GM21515 (cell line): ENCODE measurements around the gene VAMP2.
A peak's percentile ranks its signal among the peaks of the same experiment; 100 is the strongest.

ENCODE experiments used
- ATAC-seq: cut with Tn5 transposase; IDR thresholded peaks from one replicate; pipeline ENCODE4 v1.9.1; 2021; ENCODE audit not compliant: unreplicated experiment

VAMP2 gene

GRCh38 chr17:8155996-8156245, 6.8 kb downstream of the VAMP2 start:
- no peak for ATAC-seq

- ATAC-seq: no peak
These were observed 7.3 kb downstream of the VAMP2 start for GRCh38 chr17:8155231-8155995.

GRCh38 chr17:8154608-8155155, 8.1 kb downstream of the VAMP2 start:
- no peak for ATAC-seq

GRCh38 chr17:8153957-8154607, 8.7 kb downstream of the VAMP2 start:
- no peak for ATAC-seq

GRCh38 chr17:8153525-8153956, 9.2 kb downstream of the VAMP2 start:
- no peak for ATAC-seq

- ATAC-seq: no peak
These were observed 9.7 kb downstream of the VAMP2 start for GRCh38 chr17:8153031-8153451.

- no peak for ATAC-seq
These were observed 10.5 kb downstream of the VAMP2 start, which contains the start of gene PER1 for GRCh38 chr17:8152112-8152775. TSS of gene PER1 (minus strand) at chr17:8152404. CDS start at chr17:8150706, 1,698 bp downstream.

- no peak for ATAC-seq
These were observed 11.1 kb downstream of the VAMP2 start for GRCh38 chr17:8151641-8152111.

- peak; percentile 44 for ATAC-seq
These were observed 11.6 kb downstream of the VAMP2 start for GRCh38 chr17:8151120-8151640.

GRCh38 chr17:8150194-8151119, 12.3 kb downstream of the VAMP2 start:
- no peak for ATAC-seq

GRCh38 chr17:8149419-8150193, 13.1 kb downstream of the VAMP2 start:
- no peak for ATAC-seq

- no peak for ATAC-seq
These were observed 14.2 kb downstream of the VAMP2 start for GRCh38 chr17:8148560-8148959.

GRCh38 chr17:8147805-8148404, 14.8 kb downstream of the VAMP2 start:
- no peak for ATAC-seq

GRCh38 chr17:8147141-8147804, 15.5 kb downstream of the VAMP2 start:
- no peak for ATAC-seq

- no peak for ATAC-seq
These were observed 16.2 kb downstream of the VAMP2 start for GRCh38 chr17:8146381-8147140.

GRCh38 chr17:8145811-8146210, 16.9 kb downstream of the VAMP2 start:
- no peak for ATAC-seq

- ATAC-seq: no peak
These were observed 18.1 kb downstream of the VAMP2 start for GRCh38 chr17:8144401-8145231.
